Nucleus accumbens (tissue), 56 donors: ENCODE measurements around the gene DENND1A.
"Not testable (repeated sequence)": the region's sequence is repeated elsewhere in the genome, so short reads cannot be mapped to it uniquely, and the experiment has no call there.

ENCODE experiments used
- DNase-seq, 56 donors: peaks; one replicate each; lab custom pipeline; 2025; lab: John Stamatoyannopoulos, UW

DENND1A gene

GRCh38 chr9:123338710-123339665, 590.9 kb downstream of the DENND1A start:
- peak in 3 of 56 donors; percentile 20 to 33 (median 32) for DNase-seq

GRCh38 chr9:123337971-123338370, 592.0 kb downstream of the DENND1A start:
- no peak for DNase-seq

GRCh38 chr9:123336959-123337358, 593.0 kb downstream of the DENND1A start:
- DNase-seq: no peak

GRCh38 chr9:123336449-123336848, 593.5 kb downstream of the DENND1A start:
- DNase-seq: no peak

GRCh38 chr9:123335986-123336329, 594.0 kb downstream of the DENND1A start:
- no peak for DNase-seq

- peak in 13 of 56 donors; percentile 7 to 54 (median 27) for DNase-seq
These were observed 594.5 kb downstream of the DENND1A start for GRCh38 chr9:123335193-123335985.

GRCh38 chr9:123334639-123335038, 595.3 kb downstream of the DENND1A start:
- DNase-seq: no peak

- not testable (repeated sequence) for DNase-seq
These were observed 596.8 kb downstream of the DENND1A start for GRCh38 chr9:123333058-123333669.

- DNase-seq: no peak
These were observed 598.4 kb downstream of the DENND1A start for GRCh38 chr9:123331346-123332060.
